CD14-positive monocyte (primary cell): ENCODE results near the gene RAMP1. TPM values are rescaled to one million over a fixed set of nuclear protein-coding genes. Genes with fewer than 3 reads are reported as not detected.

Experiments
- DNase-seq, 3 donors: peaks; one replicate each; pipeline ENCODE4 v3.0.0-alpha.2; 2011 to 2022
- H2AFZ ChIP-seq: 2 replicates; pipeline ENCODE4 v1.6.0; 2012; ENCODE audit warnings: mild to moderate bottlenecking, low read depth, low read length, inconsistent platforms; ENCODE audit not compliant: insufficient read depth, poor library complexity, severe bottlenecking
- H3K27ac ChIP-seq, 2 donors: 1 replicate in 1 of 2; 2 replicates in 1 of 2; pipeline ENCODE4 v1.5.1; 2012 to 2013; ENCODE audit warnings: low read length in 2 of 2, control low read depth in 1 of 2, inconsistent platforms in 1 of 2, low read depth in 1 of 2, mild to moderate bottlenecking in 1 of 2
- H3K27me3 ChIP-seq, 2 donors: one replicate each; pipeline versions ENCODE4 v1.6.0 to v1.6.1; 2011 to 2013; ENCODE audit warnings: low read length in 2 of 2; ENCODE audit not compliant: control insufficient read depth in 2 of 2, insufficient read depth in 2 of 2
- H3K36me3 ChIP-seq, 2 donors: replicated peaks in 1 of 2; 1 replicate in 1 of 2; 2 replicates in 1 of 2; pipeline versions ENCODE4 v1.5.1 to v1.6.1; 2012 to 2013; ENCODE audit warnings: low read length in 2 of 2, control low read depth in 1 of 2, inconsistent platforms in 1 of 2, mild to moderate bottlenecking in 1 of 2; ENCODE audit not compliant: insufficient read depth in 2 of 2, control insufficient read depth in 1 of 2
- H3K4me1 ChIP-seq, 2 donors: 1 replicate in 1 of 2; 2 replicates in 1 of 2; pipeline versions ENCODE4 v1.5.1 to v1.6.1; 2012 to 2013; ENCODE audit warnings: low read length in 2 of 2, control low read depth in 1 of 2, inconsistent platforms in 1 of 2, mild to moderate bottlenecking in 1 of 2, moderate library complexity in 1 of 2; ENCODE audit not compliant: insufficient read depth in 2 of 2, control insufficient read depth in 1 of 2
- H3K4me2 ChIP-seq: replicated peaks from 2 replicates; pipeline ENCODE3; 2012; ENCODE audit warnings: low read length, moderate library complexity, mild to moderate bottlenecking; ENCODE audit not compliant: poor library complexity, severe bottlenecking; ENCODE audit errors: extremely low read depth
- H3K4me3 ChIP-seq, 3 experiments: fragments of 200-600 bp in 1 of 3; sonication (generic) in 1 of 3; replicated peaks in 1 of 3; 1 replicate in 2 of 3; 2 replicates in 1 of 3; pipeline ENCODE4 v1.5.1; 2011 to 2013; ENCODE audit warnings: low read length in 3 of 3, mild to moderate bottlenecking in 3 of 3, control low read depth in 2 of 3, low read depth in 2 of 3, inconsistent platforms in 1 of 3, moderate library complexity in 1 of 3
- H3K79me2 ChIP-seq: 2 replicates; pipeline ENCODE4 v1.6.0; 2012; ENCODE audit warnings: mild to moderate bottlenecking, control low read depth, inconsistent platforms, low read length, moderate library complexity; ENCODE audit not compliant: insufficient read depth
- H3K9ac ChIP-seq: 2 replicates; pipeline ENCODE4 v1.6.0; 2017; ENCODE audit warnings: low read length, mild to moderate bottlenecking; ENCODE audit not compliant: insufficient read depth, poor library complexity, severe bottlenecking
- H3K9me3 ChIP-seq, 2 donors: replicated peaks in 1 of 2; 1 replicate in 1 of 2; 2 replicates in 1 of 2; pipeline versions ENCODE4 v1.5.1 to v1.6.1; 2012 to 2013; ENCODE audit warnings: low read length in 2 of 2, control low read depth in 1 of 2; ENCODE audit not compliant: control insufficient read depth in 1 of 2, insufficient read depth in 1 of 2
- H4K20me1 ChIP-seq: 2 replicates; pipeline ENCODE4 v1.6.0; 2012; ENCODE audit warnings: mild to moderate bottlenecking, low read length, control low read depth, moderate library complexity; ENCODE audit not compliant: insufficient read depth
- H3K27ac Mint-ChIP-seq, 7 donors: one replicate each; pipeline ENCODE4 v1.8.0; 2020; ENCODE audit warnings: mild to moderate bottlenecking in 7 of 7, mixed read lengths in 7 of 7, moderate library complexity in 6 of 7, inconsistent platforms in 2 of 7
- H3K27me3 Mint-ChIP-seq, 3 donors: one replicate each; pipeline ENCODE4 v1.8.0; 2021 to 2022; ENCODE audit warnings: low read depth in 3 of 3, mild to moderate bottlenecking in 3 of 3, mixed read lengths in 3 of 3, moderate library complexity in 3 of 3, inconsistent platforms in 1 of 3
- H3K36me3 Mint-ChIP-seq, 2 donors: one replicate each; pipeline ENCODE4 v1.8.0; 2020; ENCODE audit warnings: mixed read lengths in 2 of 2, inconsistent platforms in 1 of 2, mild to moderate bottlenecking in 1 of 2
- H3K4me1 Mint-ChIP-seq: one replicate; pipeline ENCODE4 v1.8.0; 2020; ENCODE audit warnings: mild to moderate bottlenecking, mixed read lengths
- H3K4me3 Mint-ChIP-seq, 2 donors: one replicate each; pipeline ENCODE4 v1.8.0; 2020; ENCODE audit warnings: mild to moderate bottlenecking in 2 of 2, mixed read lengths in 2 of 2, moderate library complexity in 1 of 2
- H3K9me3 Mint-ChIP-seq, 7 donors: one replicate each; pipeline ENCODE4 v1.8.0; 2020 to 2022; ENCODE audit warnings: mixed read lengths in 7 of 7, mild to moderate bottlenecking in 6 of 7, moderate library complexity in 6 of 7, inconsistent platforms in 2 of 7
- WGBS: methylation state at CpG from one replicate; pipeline ENCODE4 v1.1.5; 2013; ENCODE audit warnings: missing lambda C conversion rate; ENCODE audit not compliant: insufficient coverage; 5-methylcytosine and 5-hydroxymethylcytosine counted together
- intact Hi-C, 2 donors: fragments of 100-400 bp; cut with micrococcal nuclease; formaldehyde crosslinking; loops; one replicate each; pipeline versions ENCODE4 v1.15.0 to v1.15.1; 2023
- polyA plus RNA-seq, 3 donors: library from polyadenylated mRNA; depleted of rRNA in 1 of 3; unstranded in 2 of 3; stranded (reverse) in 1 of 3; fragments of 300-500 nt in 2 of 3; fragments of >200 nt in 1 of 3; fragmentation: Illumina TruSeq in 2 of 3; gene quantifications; 1 replicate in 2 of 3; 2 replicates in 1 of 3; pipeline ENCODE4 v1.2.3, GENCODE V29; 2012 to 2021
- TF ChIP-seq, protein P1 (sequence below): fragments of 200-600 bp; IDR thresholded peaks from one replicate; pipeline ENCODE4 v1.8.0; 2022; ENCODE audit warnings: antibody characterized with exemption, mild to moderate bottlenecking

The RAMP1 gene
- polyA plus RNA-seq, 3 donors = not detected

GRCh38 chr2:237877576-237878307 is 18.3 kb downstream of the RAMP1 start:
- intact Hi-C loops = no loop called here
- Histone ChIP-seq H3K4me1 (no peaks in the 10 kb centered on the region), H3K4me2 (no peak overlapping the region), H3K4me3 (no peak overlapping the region), H4K20me1 (no peaks in the 10 kb centered on the region), H3K9ac (no peak overlapping the region), H3K36me3 (no peaks in the 10 kb centered on the region), H3K9me3 (no peaks in the 10 kb centered on the region), H3K27me3 (no peaks in the 10 kb centered on the region), H3K27ac (no peak overlapping the region), H3K79me2 (no peaks in the 10 kb centered on the region), H2AFZ (no peak overlapping the region)
- Mint-ChIP-seq H3K27me3 (peaks cover 0 to 6% (median 3%) of the 10 kb centered on the region in 3 donors), H3K36me3 (no peaks in the 10 kb centered on the region), H3K27ac (no peak overlapping the region), H3K4me3 (no peak overlapping the region), H3K4me1 (peaks cover 2% of the 10 kb centered on the region), H3K9me3 (no peaks in the 10 kb centered on the region)
- no peak for DNase-seq
- WGBS = 95% methylated on average over 23 of the region's 25 CpGs
- TF ChIP-seq, protein P1, sequence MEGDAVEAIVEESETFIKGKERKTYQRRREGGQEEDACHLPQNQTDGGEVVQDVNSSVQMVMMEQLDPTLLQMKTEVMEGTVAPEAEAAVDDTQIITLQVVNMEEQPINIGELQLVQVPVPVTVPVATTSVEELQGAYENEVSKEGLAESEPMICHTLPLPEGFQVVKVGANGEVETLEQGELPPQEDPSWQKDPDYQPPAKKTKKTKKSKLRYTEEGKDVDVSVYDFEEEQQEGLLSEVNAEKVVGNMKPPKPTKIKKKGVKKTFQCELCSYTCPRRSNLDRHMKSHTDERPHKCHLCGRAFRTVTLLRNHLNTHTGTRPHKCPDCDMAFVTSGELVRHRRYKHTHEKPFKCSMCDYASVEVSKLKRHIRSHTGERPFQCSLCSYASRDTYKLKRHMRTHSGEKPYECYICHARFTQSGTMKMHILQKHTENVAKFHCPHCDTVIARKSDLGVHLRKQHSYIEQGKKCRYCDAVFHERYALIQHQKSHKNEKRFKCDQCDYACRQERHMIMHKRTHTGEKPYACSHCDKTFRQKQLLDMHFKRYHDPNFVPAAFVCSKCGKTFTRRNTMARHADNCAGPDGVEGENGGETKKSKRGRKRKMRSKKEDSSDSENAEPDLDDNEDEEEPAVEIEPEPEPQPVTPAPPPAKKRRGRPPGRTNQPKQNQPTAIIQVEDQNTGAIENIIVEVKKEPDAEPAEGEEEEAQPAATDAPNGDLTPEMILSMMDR = no peak

GRCh38 chr2:237878321-237879057 is 19.1 kb downstream of the RAMP1 start:
- no peaks in the 10 kb centered on the region for H3K36me3 Mint-ChIP-seq
- DNase-seq = no peak
- Histone ChIP-seq H3K4me3 (no peak overlapping the region), H4K20me1 (no peaks in the 10 kb centered on the region), H3K4me1 (no peaks in the 10 kb centered on the region), H2AFZ (no peak overlapping the region), H3K79me2 (no peaks in the 10 kb centered on the region), H3K36me3 (no peaks in the 10 kb centered on the region), H3K27me3 (no peaks in the 10 kb centered on the region), H3K9me3 (no peaks in the 10 kb centered on the region), H3K9ac (no peak overlapping the region), H3K27ac (no peak overlapping the region), H3K4me2 (no peak overlapping the region)
- 96% methylated on average over 12 of the region's 14 CpGs for whole genome bisulfite sequencing
- no peak overlapping the region for H3K4me3 Mint-ChIP-seq
- H3K27me3 Mint-ChIP-seq = peaks cover 0 to 6% (median 1%) of the 10 kb centered on the region in 3 donors
- no peak overlapping the region for H3K27ac Mint-ChIP-seq
- H3K4me1 Mint-ChIP-seq = no peaks in the 10 kb centered on the region
- H3K9me3 Mint-ChIP-seq = no peaks in the 10 kb centered on the region
- intact Hi-C loops = no loop called here
- TF ChIP-seq, protein P1 = no peak
